HL-60/S4 treated with phorbol 12-myristate 13-acetate at 8.2 ng/mL for 4 days and 3 days (cell line): ENCODE measurements around the gene RORC.
"Not testable (repeated sequence)": the region's sequence is repeated elsewhere in the genome, so short reads cannot be mapped to it uniquely, and the experiment has no call there.

Experiments used
- in situ Hi-C: fragments of 300-500 bp; cut with MboI; formaldehyde crosslinking; loops from 2 replicates; pipeline ENCODE4 v1.15.0; 2022; ENCODE audit warnings: low sequenced_read_pairs

Gene RORC

GRCh38 chr1:151780736-151781135 is 50.9 kb downstream of the RORC start:
- in situ Hi-C loops = not testable (repeated sequence)

- in situ Hi-C loops = no loop called here
These were observed 51.8 kb downstream of the RORC start for GRCh38 chr1:151779852-151780251.

- in situ Hi-C loops = no loop called here
These were observed 54.3 kb downstream of the RORC start for GRCh38 chr1:151777317-151777716.

- in situ Hi-C loops = no loop called here
These were observed 54.9 kb downstream of the RORC start for GRCh38 chr1:151776665-151777062.

- in situ Hi-C loops = no loop called here
These were observed 55.5 kb downstream of the RORC start for GRCh38 chr1:151775894-151776664.

GRCh38 chr1:151774256-151774922 is 57.2 kb downstream of the RORC start:
- in situ Hi-C loops = no loop called here

- in situ Hi-C loops = no loop called here
These were observed 57.9 kb downstream of the RORC start for GRCh38 chr1:151773702-151774101.

GRCh38 chr1:151769270-151769669 is 62.3 kb downstream of the RORC start:
- in situ Hi-C loops = not testable (repeated sequence)

GRCh38 chr1:151768351-151769066 is 63.1 kb downstream of the RORC start:
- in situ Hi-C loops = not testable (repeated sequence)

- in situ Hi-C loops = no loop called here
These were observed 67.6 kb downstream of the RORC start for GRCh38 chr1:151763990-151764389.

GRCh38 chr1:151762941-151763921 is 68.4 kb downstream of the RORC start, which contains the start of gene MRPL9:
Gene MRPL9, minus strand, starts transcription at chr1:151763496. Its CDS starts 17 bp downstream, at chr1:151763479.
- in situ Hi-C loops = no loop called here

- in situ Hi-C loops = no loop called here
These were observed 70.8 kb downstream of the RORC start for GRCh38 chr1:151760597-151761385.

- in situ Hi-C loops = no loop called here
These were observed 72.4 kb downstream of the RORC start for GRCh38 chr1:151759241-151759640.

GRCh38 chr1:151756291-151756690 is 75.3 kb downstream of the RORC start:
- in situ Hi-C loops = no loop called here
